HCT116 (cell line): ENCODE measurements around the gene CYSRT1.

Experiments
- EGR1 ChIP-seq: IDR thresholded peaks from 2 replicates; pipeline ENCODE4 v1.6.1; 2012; ENCODE audit warnings: low read depth
- TF ChIP-seq, protein P1 (sequence below): IDR thresholded peaks from 2 replicates; pipeline ENCODE4 v1.6.1; 2012
- TF ChIP-seq, protein P2 (sequence below), 3 experiments: fragments of 200-600 bp in 1 of 3; sonication (generic) in 1 of 3; IDR thresholded peaks in 2 of 3; conservative IDR thresholded peaks in 1 of 3; 2 replicates each; pipeline ENCODE4 v1.5.1; 2012 to 2017; ENCODE audit warnings: low read depth in 2 of 3, low read length in 2 of 3, antibody characterized with exemption in 1 of 3, borderline replicate concordance in 1 of 3, control low read depth in 1 of 3, mild to moderate bottlenecking in 1 of 3, mixed read lengths in 1 of 3, mixed run types in 1 of 3, moderate library complexity in 1 of 3; ENCODE audit not compliant: insufficient read depth in 1 of 3

- TF ChIP-seq, protein P1, sequence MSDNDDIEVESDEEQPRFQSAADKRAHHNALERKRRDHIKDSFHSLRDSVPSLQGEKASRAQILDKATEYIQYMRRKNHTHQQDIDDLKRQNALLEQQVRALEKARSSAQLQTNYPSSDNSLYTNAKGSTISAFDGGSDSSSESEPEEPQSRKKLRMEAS = no peak
- TF ChIP-seq, protein P2, sequence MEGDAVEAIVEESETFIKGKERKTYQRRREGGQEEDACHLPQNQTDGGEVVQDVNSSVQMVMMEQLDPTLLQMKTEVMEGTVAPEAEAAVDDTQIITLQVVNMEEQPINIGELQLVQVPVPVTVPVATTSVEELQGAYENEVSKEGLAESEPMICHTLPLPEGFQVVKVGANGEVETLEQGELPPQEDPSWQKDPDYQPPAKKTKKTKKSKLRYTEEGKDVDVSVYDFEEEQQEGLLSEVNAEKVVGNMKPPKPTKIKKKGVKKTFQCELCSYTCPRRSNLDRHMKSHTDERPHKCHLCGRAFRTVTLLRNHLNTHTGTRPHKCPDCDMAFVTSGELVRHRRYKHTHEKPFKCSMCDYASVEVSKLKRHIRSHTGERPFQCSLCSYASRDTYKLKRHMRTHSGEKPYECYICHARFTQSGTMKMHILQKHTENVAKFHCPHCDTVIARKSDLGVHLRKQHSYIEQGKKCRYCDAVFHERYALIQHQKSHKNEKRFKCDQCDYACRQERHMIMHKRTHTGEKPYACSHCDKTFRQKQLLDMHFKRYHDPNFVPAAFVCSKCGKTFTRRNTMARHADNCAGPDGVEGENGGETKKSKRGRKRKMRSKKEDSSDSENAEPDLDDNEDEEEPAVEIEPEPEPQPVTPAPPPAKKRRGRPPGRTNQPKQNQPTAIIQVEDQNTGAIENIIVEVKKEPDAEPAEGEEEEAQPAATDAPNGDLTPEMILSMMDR (IDR thresholded peaks at IDR 0.05 in 2 of 3, conservative IDR thresholded peaks at IDR 0.05 in 1 of 3; ENCODE audit: borderline replicate concordance in 1 of 3, insufficient read depth in 1 of 3, low read depth in 2 of 3, low read length in 2 of 3) = no peak
- no peak for TF ChIP-seq EGR1
These were observed 26.1 kb upstream of the CYSRT1 start for GRCh38 chr9:137198902-137199283.
